Stimulated activated effector memory CD8-positive, alpha-beta T cell treated with anti-CD3 and anti-CD28 coated beads, Interleukin-12 subunit alpha, Interleukin-12 subunit beta, amount 100 ng/mL, for 72 hours (primary cell): ENCODE data around the gene YKT6.

ENCODE experiments used
- ATAC-seq: fragments of 150-1000 bp; cut with Tn5 transposase; 2 replicates; pipeline ENCODE4 v1.10.0; 2021
- DNase-seq, 2 donors: peaks; one replicate each; pipeline ENCODE4 v3.0.0; 2021 to 2022; ENCODE audit warnings: low spot score in 2 of 2
- H3K27ac Mint-ChIP-seq: one replicate; pipeline ENCODE4 v1.8.0; 2022; ENCODE audit warnings: mild to moderate bottlenecking, mixed read lengths
- H3K36me3 Mint-ChIP-seq: one replicate; pipeline ENCODE4 v1.8.0; 2022; ENCODE audit warnings: mild to moderate bottlenecking, mixed read lengths
- H3K4me1 Mint-ChIP-seq: one replicate; pipeline ENCODE4 v1.8.0; 2022; ENCODE audit warnings: mixed read lengths
- H3K4me3 Mint-ChIP-seq: one replicate; pipeline ENCODE4 v1.8.0; 2022; ENCODE audit warnings: mild to moderate bottlenecking, mixed read lengths
- H3K9me3 Mint-ChIP-seq: one replicate; pipeline ENCODE4 v1.8.0; 2022; ENCODE audit warnings: mixed read lengths

Gene YKT6

GRCh38 chr7:44226396-44226753, 25.6 kb downstream of the YKT6 start:
- peak overlapping the region; percentile 54 for H3K27ac Mint-ChIP-seq
- no peaks in the 10 kb centered on the region for H3K9me3 Mint-ChIP-seq
- H3K36me3 Mint-ChIP-seq, result no peaks in the 10 kb centered on the region
- no peak overlapping the region for H3K4me3 Mint-ChIP-seq
- H3K4me1 Mint-ChIP-seq, result no peaks in the 10 kb centered on the region
- DNase-seq (no peak), ATAC-seq (no peak)

- H3K27ac Mint-ChIP-seq, result no peak overlapping the region
- ATAC-seq (no peak), DNase-seq (no peak)
- H3K36me3 Mint-ChIP-seq, result no peaks in the 10 kb centered on the region
- no peak overlapping the region for H3K4me3 Mint-ChIP-seq
- H3K4me1 Mint-ChIP-seq, result no peaks in the 10 kb centered on the region
- H3K9me3 Mint-ChIP-seq, result no peaks in the 10 kb centered on the region
Observed at GRCh38 chr7:44227911-44228310, 27.1 kb downstream of the YKT6 start.

GRCh38 chr7:44228571-44229350, 28.0 kb downstream of the YKT6 start:
- Mint-ChIP-seq H3K9me3 (no peaks in the 10 kb centered on the region), H3K4me1 (no peaks in the 10 kb centered on the region), H3K36me3 (no peaks in the 10 kb centered on the region), H3K4me3 (no peak overlapping the region), H3K27ac (no peak overlapping the region)
- no peak for DNase-seq
- ATAC-seq, result no peak

- H3K4me3 Mint-ChIP-seq, result no peak overlapping the region
- no peaks in the 10 kb centered on the region for H3K36me3 Mint-ChIP-seq
- H3K9me3 Mint-ChIP-seq, result no peaks in the 10 kb centered on the region
- no peak for DNase-seq
- ATAC-seq, result no peak
- no peak overlapping the region for H3K27ac Mint-ChIP-seq
- no peaks in the 10 kb centered on the region for H3K4me1 Mint-ChIP-seq
Observed at GRCh38 chr7:44229546-44230105, 28.8 kb downstream of the YKT6 start.

- DNase-seq (no peak), ATAC-seq (no peak)
- no peaks in the 10 kb centered on the region for H3K4me1 Mint-ChIP-seq
- no peaks in the 10 kb centered on the region for H3K36me3 Mint-ChIP-seq
- H3K4me3 Mint-ChIP-seq, result no peak overlapping the region
- no peaks in the 10 kb centered on the region for H3K9me3 Mint-ChIP-seq
- no peak overlapping the region for H3K27ac Mint-ChIP-seq
Observed at GRCh38 chr7:44230286-44230685, 29.5 kb downstream of the YKT6 start.

GRCh38 chr7:44231088-44231487, 30.3 kb downstream of the YKT6 start:
- Mint-ChIP-seq H3K27ac (no peak overlapping the region), H3K9me3 (no peaks in the 10 kb centered on the region), H3K4me1 (no peaks in the 10 kb centered on the region), H3K4me3 (no peak overlapping the region), H3K36me3 (no peaks in the 10 kb centered on the region)
- DNase-seq (no peak), ATAC-seq (no peak)

- H3K4me3 Mint-ChIP-seq, result no peak overlapping the region
- no peaks in the 10 kb centered on the region for H3K9me3 Mint-ChIP-seq
- no peak for DNase-seq
- ATAC-seq, result no peak
- H3K36me3 Mint-ChIP-seq, result no peaks in the 10 kb centered on the region
- H3K27ac Mint-ChIP-seq, result no peak overlapping the region
- H3K4me1 Mint-ChIP-seq, result no peaks in the 10 kb centered on the region
Observed at GRCh38 chr7:44232396-44232795, 31.6 kb downstream of the YKT6 start.

GRCh38 chr7:44232901-44233715, 32.3 kb downstream of the YKT6 start:
- no peaks in the 10 kb centered on the region for H3K9me3 Mint-ChIP-seq
- H3K4me1 Mint-ChIP-seq, result no peaks in the 10 kb centered on the region
- H3K4me3 Mint-ChIP-seq, result no peak overlapping the region
- H3K36me3 Mint-ChIP-seq, result no peaks in the 10 kb centered on the region
- ATAC-seq (no peak), DNase-seq (no peak)
- H3K27ac Mint-ChIP-seq, result no peak overlapping the region

GRCh38 chr7:44235066-44235465, 34.3 kb downstream of the YKT6 start:
- ATAC-seq (no peak), DNase-seq (no peak)
- H3K36me3 Mint-ChIP-seq, result no peaks in the 10 kb centered on the region
- H3K4me3 Mint-ChIP-seq, result no peak overlapping the region
- no peak overlapping the region for H3K27ac Mint-ChIP-seq
- no peaks in the 10 kb centered on the region for H3K9me3 Mint-ChIP-seq
- H3K4me1 Mint-ChIP-seq, result no peaks in the 10 kb centered on the region

GRCh38 chr7:44235582-44236332, 35.0 kb downstream of the YKT6 start:
- peaks cover under 1% of the 10 kb centered on the region for H3K4me1 Mint-ChIP-seq
- H3K36me3 Mint-ChIP-seq, result no peaks in the 10 kb centered on the region
- ATAC-seq, result no peak
- no peak for DNase-seq
- no peaks in the 10 kb centered on the region for H3K9me3 Mint-ChIP-seq
- H3K4me3 Mint-ChIP-seq, result no peak overlapping the region
- H3K27ac Mint-ChIP-seq, result no peak overlapping the region

- ATAC-seq (no peak), DNase-seq (no peak)
- no peak overlapping the region for H3K27ac Mint-ChIP-seq
- no peaks in the 10 kb centered on the region for H3K9me3 Mint-ChIP-seq
- H3K4me3 Mint-ChIP-seq, result no peak overlapping the region
- H3K36me3 Mint-ChIP-seq, result no peaks in the 10 kb centered on the region
- peaks cover 5% of the 10 kb centered on the region for H3K4me1 Mint-ChIP-seq
Observed at GRCh38 chr7:44236333-44236728, 35.6 kb downstream of the YKT6 start.

GRCh38 chr7:44237696-44238095, 36.9 kb downstream of the YKT6 start:
- Mint-ChIP-seq H3K9me3 (no peaks in the 10 kb centered on the region), H3K4me1 (peaks cover 5% of the 10 kb centered on the region), H3K27ac (no peak overlapping the region), H3K36me3 (no peaks in the 10 kb centered on the region), H3K4me3 (no peak overlapping the region)
- DNase-seq (no peak), ATAC-seq (no peak)

- DNase-seq, result no peak
- H3K27ac Mint-ChIP-seq, result no peak overlapping the region
- H3K4me3 Mint-ChIP-seq, result no peak overlapping the region
- no peaks in the 10 kb centered on the region for H3K9me3 Mint-ChIP-seq
- no peaks in the 10 kb centered on the region for H3K36me3 Mint-ChIP-seq
- ATAC-seq, result no peak
- peaks cover 5% of the 10 kb centered on the region for H3K4me1 Mint-ChIP-seq
Observed at GRCh38 chr7:44238116-44238695, 37.4 kb downstream of the YKT6 start.

- Mint-ChIP-seq H3K36me3 (no peaks in the 10 kb centered on the region), H3K4me1 (peaks cover 5% of the 10 kb centered on the region), H3K9me3 (no peaks in the 10 kb centered on the region), H3K4me3 (no peak overlapping the region), H3K27ac (no peak overlapping the region)
- DNase-seq (no peak), ATAC-seq (no peak)
Observed at GRCh38 chr7:44239361-44239760, 38.6 kb downstream of the YKT6 start.

GRCh38 chr7:44240376-44240775, 39.6 kb downstream of the YKT6 start:
- no peak overlapping the region for H3K4me3 Mint-ChIP-seq
- ATAC-seq (no peak), DNase-seq (no peak)
- H3K9me3 Mint-ChIP-seq, result no peaks in the 10 kb centered on the region
- peaks cover 5% of the 10 kb centered on the region for H3K4me1 Mint-ChIP-seq
- no peaks in the 10 kb centered on the region for H3K36me3 Mint-ChIP-seq
- H3K27ac Mint-ChIP-seq, result peak overlapping the region; percentile 17
